ENCODE data around the gene CTPS2. TPM values are rescaled to one million over a fixed set of nuclear protein-coding genes. Genes with fewer than 3 reads are reported as not detected.

CTPS2 gene

DNA sequence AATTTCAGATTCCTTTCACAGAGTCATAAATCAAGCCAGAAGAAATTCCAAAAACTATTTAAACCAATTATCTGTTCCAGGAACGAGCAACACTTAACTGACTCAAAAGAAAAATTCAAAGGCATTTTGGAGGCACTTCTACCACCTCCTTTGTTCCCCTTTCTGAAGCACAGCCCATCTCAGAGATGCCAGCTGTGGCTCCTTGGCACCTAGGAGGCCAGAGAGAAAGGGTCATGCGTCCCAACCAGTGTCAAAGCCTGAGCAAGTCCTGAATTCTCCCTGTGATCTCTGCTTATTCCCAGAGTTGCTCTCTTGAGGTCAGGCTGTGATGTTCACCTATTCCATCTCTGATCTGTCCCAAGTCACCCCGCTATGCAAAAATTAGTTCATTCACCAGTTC lies 167.5 kb downstream of the CTPS2 start:
- no peak overlapping the region for H2BK5ac ChIP-seq (ENCODE audit: low read length)
- H3K4ac ChIP-seq (ENCODE audit: low read depth, low read length) = no peak overlapping the region
- no peak overlapping the region for H4K5ac ChIP-seq (ENCODE audit: low read length)
- no peak overlapping the region for H3K4me2 ChIP-seq (ENCODE audit: low read length)
- no peak overlapping the region for H3K56ac ChIP-seq (ENCODE audit: low read length)
- H3K18ac ChIP-seq (ENCODE audit: low read length) = no peak overlapping the region
- H3K36me3 ChIP-seq (ENCODE audit: control insufficient read depth, insufficient read depth, low read length) = no peaks in the 10 kb centered on the region
- no peak overlapping the region for H2AK5ac ChIP-seq (ENCODE audit: low read length)
- H3K9ac ChIP-seq (ENCODE audit: low read length) = no peak overlapping the region
- WGBS (ENCODE audit: extremely low coverage, insufficient coverage, low lambda C conversion rate) = no CpG with 5 or more reads among the region's 3 CpGs
- no peak overlapping the region for H2BK15ac ChIP-seq (replicated peaks; ENCODE audit: low read depth)
- H3K4me3 ChIP-seq (ENCODE audit: low read length) = no peak overlapping the region
- no peak for DNase-seq
- no peak overlapping the region for H2BK120ac ChIP-seq (ENCODE audit: low read depth, low read length)
- no peaks in the 10 kb centered on the region for H3K4me1 ChIP-seq (ENCODE audit: control insufficient read depth, low read depth, low read length)
- H3K27me3 ChIP-seq (ENCODE audit: insufficient read depth, low read length, poor library complexity) = no peaks in the 10 kb centered on the region
- H4K8ac ChIP-seq (ENCODE audit: low read depth, low read length) = no peak overlapping the region
- H3K79me2 ChIP-seq (ENCODE audit: control insufficient read depth, insufficient read depth, low read length) = no peaks in the 10 kb centered on the region
- no peaks in the 10 kb centered on the region for H3K79me1 ChIP-seq (ENCODE audit: low read length)
- H3K27ac ChIP-seq (ENCODE audit: low read depth, low read length) = no peak overlapping the region
- no peak overlapping the region for H3K23ac ChIP-seq (ENCODE audit: low read length)

Small RNA genes lying within 50 kb of the gene (small RNA-seq; reads per million reads assigned to genes)
- not detected for gene MIR548AM (ENCODE audit: insufficient read depth)

Data from mesendoderm (in vitro differentiated cells).